Chondrocyte (in vitro differentiated cells): Measurements from ENCODE around the gene SCP2. TPM values are rescaled to one million over a fixed set of nuclear protein-coding genes. Genes with fewer than 3 reads are reported as not detected.

Experiments used
- DNase-seq: peaks from one replicate; pipeline ENCODE4 v3.0.0; 2021; ENCODE audit warnings: mixed read lengths, low spot score
- H3K27ac Mint-ChIP-seq: one replicate; pipeline ENCODE4 v1.8.0; 2021; ENCODE audit warnings: mild to moderate bottlenecking, moderate library complexity, mixed read lengths; ENCODE audit not compliant: unreplicated experiment
- H3K27me3 Mint-ChIP-seq: 2 replicates; pipeline ENCODE4 v1.8.0; 2021; ENCODE audit warnings: low read depth, mixed read lengths
- H3K36me3 Mint-ChIP-seq: 2 replicates; pipeline ENCODE4 v1.8.0; 2021; ENCODE audit warnings: low read depth, mixed read lengths
- H3K4me1 Mint-ChIP-seq: 2 replicates; pipeline ENCODE4 v1.8.0; 2021; ENCODE audit warnings: low read depth, mild to moderate bottlenecking, mixed read lengths
- H3K4me3 Mint-ChIP-seq: one replicate; pipeline ENCODE4 v1.8.0; 2021; ENCODE audit warnings: mild to moderate bottlenecking, moderate library complexity, mixed read lengths; ENCODE audit not compliant: unreplicated experiment
- H3K9me3 Mint-ChIP-seq: 2 replicates; pipeline ENCODE4 v1.8.0; 2021; ENCODE audit warnings: low read depth, mixed read lengths
- total RNA-seq: library from RNA; stranded (reverse); gene quantifications from 3 replicates; pipeline ENCODE4 v1.2.1, GENCODE V29; 2021
- TF ChIP-seq, protein P1 (sequence below): fragments of 200-600 bp; sonication (generic); IDR thresholded peaks from 2 replicates; pipeline ENCODE4 v1.5.0; 2021; ENCODE audit warnings: antibody characterized with exemption, mild to moderate bottlenecking, moderate library complexity

The SCP2 gene
- total RNA-seq, 1 donor from 2014 or later, result 87.4 TPM

DNA sequence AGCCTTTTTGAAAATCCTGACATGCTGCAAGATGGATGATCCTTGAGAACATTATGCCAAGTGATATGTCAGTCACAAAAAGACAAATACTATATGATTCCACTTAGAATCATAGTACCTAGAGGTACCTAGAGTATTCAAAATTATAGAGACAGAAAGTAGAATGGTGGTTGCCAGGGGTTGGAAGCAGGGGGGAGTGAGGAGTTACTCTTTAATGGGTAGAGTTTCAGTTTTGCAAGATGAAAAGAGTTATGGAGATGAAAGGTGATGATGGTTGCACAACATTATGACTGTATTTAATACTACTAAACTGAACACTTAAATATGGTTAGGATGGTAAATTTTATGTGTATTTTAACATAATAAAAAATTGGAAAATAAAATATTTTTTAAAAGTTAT lies 97.0 kb downstream of the SCP2 start:
- Mint-ChIP-seq H3K27ac (no peak overlapping the region), H3K36me3 (peaks cover 2% of the 10 kb centered on the region), H3K27me3 (no peaks in the 10 kb centered on the region), H3K4me3 (no peak overlapping the region), H3K9me3 (no peaks in the 10 kb centered on the region), H3K4me1 (peaks cover 3% of the 10 kb centered on the region)
- no peak for DNase-seq
- TF ChIP-seq, protein P1, sequence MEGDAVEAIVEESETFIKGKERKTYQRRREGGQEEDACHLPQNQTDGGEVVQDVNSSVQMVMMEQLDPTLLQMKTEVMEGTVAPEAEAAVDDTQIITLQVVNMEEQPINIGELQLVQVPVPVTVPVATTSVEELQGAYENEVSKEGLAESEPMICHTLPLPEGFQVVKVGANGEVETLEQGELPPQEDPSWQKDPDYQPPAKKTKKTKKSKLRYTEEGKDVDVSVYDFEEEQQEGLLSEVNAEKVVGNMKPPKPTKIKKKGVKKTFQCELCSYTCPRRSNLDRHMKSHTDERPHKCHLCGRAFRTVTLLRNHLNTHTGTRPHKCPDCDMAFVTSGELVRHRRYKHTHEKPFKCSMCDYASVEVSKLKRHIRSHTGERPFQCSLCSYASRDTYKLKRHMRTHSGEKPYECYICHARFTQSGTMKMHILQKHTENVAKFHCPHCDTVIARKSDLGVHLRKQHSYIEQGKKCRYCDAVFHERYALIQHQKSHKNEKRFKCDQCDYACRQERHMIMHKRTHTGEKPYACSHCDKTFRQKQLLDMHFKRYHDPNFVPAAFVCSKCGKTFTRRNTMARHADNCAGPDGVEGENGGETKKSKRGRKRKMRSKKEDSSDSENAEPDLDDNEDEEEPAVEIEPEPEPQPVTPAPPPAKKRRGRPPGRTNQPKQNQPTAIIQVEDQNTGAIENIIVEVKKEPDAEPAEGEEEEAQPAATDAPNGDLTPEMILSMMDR, result no peak

GRCh38 chr1:53025034-53025768 lies 98.1 kb downstream of the SCP2 start:
- H3K4me3 Mint-ChIP-seq, result no peak overlapping the region
- TF ChIP-seq, protein P1, result no peak
- no peaks in the 10 kb centered on the region for H3K9me3 Mint-ChIP-seq
- no peak for DNase-seq
- peaks cover 2% of the 10 kb centered on the region for H3K36me3 Mint-ChIP-seq
- no peaks in the 10 kb centered on the region for H3K27me3 Mint-ChIP-seq
- H3K4me1 Mint-ChIP-seq, result no peaks in the 10 kb centered on the region
- H3K27ac Mint-ChIP-seq, result no peak overlapping the region

DNA sequence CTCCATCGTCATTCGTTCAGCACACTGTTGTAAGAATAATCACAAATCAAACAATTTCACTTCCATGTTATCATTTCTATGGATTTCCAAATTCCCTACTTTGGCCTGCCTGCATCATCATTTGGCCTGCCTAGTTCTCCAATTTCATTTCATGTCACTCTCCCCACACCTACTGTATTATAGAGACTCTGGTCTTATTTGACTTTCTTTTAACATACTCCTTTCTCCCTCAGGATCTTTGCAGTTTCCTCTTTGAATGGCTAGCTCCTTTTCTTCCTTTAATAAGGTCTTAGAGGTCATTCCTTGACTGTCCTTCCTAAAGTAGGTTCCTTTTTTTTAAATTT lies 98.7 kb downstream of the SCP2 start:
- H3K36me3 Mint-ChIP-seq, result peaks cover 2% of the 10 kb centered on the region
- DNase-seq, result no peak
- TF ChIP-seq, protein P1, result no peak
- no peak overlapping the region for H3K4me3 Mint-ChIP-seq
- H3K27ac Mint-ChIP-seq, result no peak overlapping the region
- H3K9me3 Mint-ChIP-seq, result no peaks in the 10 kb centered on the region
- no peaks in the 10 kb centered on the region for H3K4me1 Mint-ChIP-seq
- H3K27me3 Mint-ChIP-seq, result no peaks in the 10 kb centered on the region

GRCh38 chr1:53026254-53026653 lies 99.2 kb downstream of the SCP2 start:
- no peaks in the 10 kb centered on the region for H3K9me3 Mint-ChIP-seq
- H3K27ac Mint-ChIP-seq, result no peak overlapping the region
- DNase-seq, result no peak
- no peaks in the 10 kb centered on the region for H3K4me1 Mint-ChIP-seq
- TF ChIP-seq, protein P1, result no peak
- peaks cover 3% of the 10 kb centered on the region for H3K36me3 Mint-ChIP-seq
- no peak overlapping the region for H3K4me3 Mint-ChIP-seq
- H3K27me3 Mint-ChIP-seq, result no peaks in the 10 kb centered on the region

- Mint-ChIP-seq H3K4me3 (no peak overlapping the region), H3K9me3 (no peaks in the 10 kb centered on the region), H3K27me3 (no peaks in the 10 kb centered on the region), H3K4me1 (no peaks in the 10 kb centered on the region), H3K36me3 (peaks cover 9% of the 10 kb centered on the region), H3K27ac (no peak overlapping the region)
- no peak for DNase-seq
- TF ChIP-seq, protein P1, result no peak
Observed at GRCh38 chr1:53031732-53032131, 104.7 kb downstream of the SCP2 start.
